Activated CD4-positive, alpha-beta memory T cell treated with anti-CD3 and anti-CD28 coated beads for 36 hours (primary cell): Measurements from ENCODE around the gene TMPRSS5. TPM values are rescaled to one million over a fixed set of nuclear protein-coding genes. Genes with fewer than 3 reads are reported as not detected.

ENCODE experiments used
- CTCF ChIA-PET: fragments of 350-600 bp; sonication (Branson Sonifier 250); formaldehyde crosslinking; loops from one replicate; lab custom pipeline; 2021; ENCODE audit warnings: antibody characterized with exemption, inconsistent platforms; lab: Charles Lee
- POLR2A ChIA-PET: fragments of 350-600 bp; sonication (Branson Sonifier 250); formaldehyde crosslinking; loops from one replicate; lab custom pipeline; 2021; ENCODE audit warnings: antibody characterized with exemption; lab: Charles Lee
- DNase-seq: peaks from one replicate; pipeline ENCODE4 v3.0.0-alpha.2; 2020
- H3K27ac Mint-ChIP-seq: one replicate; pipeline ENCODE4 v1.8.0; 2021; ENCODE audit warnings: mixed read lengths
- H3K27me3 Mint-ChIP-seq: one replicate; pipeline ENCODE4 v1.8.0; 2021; ENCODE audit warnings: mixed read lengths
- H3K36me3 Mint-ChIP-seq: one replicate; pipeline ENCODE4 v1.8.0; 2021; ENCODE audit warnings: mixed read lengths
- H3K4me1 Mint-ChIP-seq: one replicate; pipeline ENCODE4 v1.8.0; 2021; ENCODE audit warnings: low read depth, mixed read lengths
- H3K4me3 Mint-ChIP-seq: one replicate; pipeline ENCODE4 v1.8.0; 2021; ENCODE audit warnings: mild to moderate bottlenecking, mixed read lengths
- H3K9me3 Mint-ChIP-seq: one replicate; pipeline ENCODE4 v1.8.0; 2021; ENCODE audit warnings: mixed read lengths
- intact Hi-C: fragments of 100-400 bp; cut with micrococcal nuclease; formaldehyde crosslinking; loops from one replicate; pipeline ENCODE4 v1.15.1; 2023
- total RNA-seq, 2 experiments: library from RNA; stranded (reverse); gene quantifications; one replicate each; pipeline ENCODE4 v1.2.3, GENCODE V29; 2021

The TMPRSS5 gene
- total RNA-seq, 2 experiments from 2014 or later: 1.1 to 1.9 TPM

DNA sequence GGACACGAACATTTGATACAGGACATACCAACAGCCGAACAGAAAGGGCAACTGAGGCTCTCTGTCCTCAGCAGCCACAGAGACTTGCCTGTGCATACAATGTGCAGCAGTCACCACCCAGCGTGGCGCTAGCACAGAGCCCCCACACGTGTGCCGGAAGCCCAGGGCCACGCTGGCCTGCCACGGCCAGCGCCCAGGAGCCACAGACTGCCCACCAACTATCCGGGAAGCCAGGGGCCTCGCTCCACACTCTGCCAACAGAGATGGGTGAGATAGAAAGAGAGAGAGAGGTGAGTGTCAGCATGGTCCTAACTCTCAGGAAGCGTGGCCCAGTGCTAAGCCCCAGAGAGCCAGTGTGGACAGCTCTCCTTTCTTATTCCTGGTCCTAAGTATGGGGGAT lies 11.7 kb downstream of the TMPRSS5 start:
- H3K9me3 Mint-ChIP-seq: no peaks in the 10 kb centered on the region
- ChIA-PET CTCF (no interaction called here), POLR2A (no interaction called here)
- H3K27me3 Mint-ChIP-seq: no peaks in the 10 kb centered on the region
- no peaks in the 10 kb centered on the region for H3K36me3 Mint-ChIP-seq
- no peak overlapping the region for H3K27ac Mint-ChIP-seq
- DNase-seq: no peak
- H3K4me1 Mint-ChIP-seq: no peaks in the 10 kb centered on the region
- intact Hi-C loops: no loop called here
- H3K4me3 Mint-ChIP-seq: no peak overlapping the region

DNA sequence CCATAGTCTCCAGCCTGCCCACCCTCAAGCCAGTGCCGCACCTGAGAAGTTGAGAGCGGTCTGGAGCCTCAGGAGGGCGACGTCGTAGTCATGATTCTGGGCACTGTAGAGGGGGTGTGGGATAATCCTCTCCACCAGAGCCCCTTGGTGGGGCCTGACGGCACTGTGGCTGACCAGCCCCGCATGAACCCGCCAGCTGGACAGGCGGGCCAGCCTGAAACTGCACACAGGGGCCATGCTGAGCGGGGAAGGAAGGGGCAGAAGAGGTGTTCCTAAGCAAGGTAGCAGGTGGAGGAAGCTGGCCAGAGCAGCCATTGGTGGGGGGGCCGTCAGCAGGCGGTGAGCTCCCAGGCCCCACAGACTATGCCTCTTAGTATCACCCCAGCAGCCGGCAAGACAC lies 13.1 kb downstream of the TMPRSS5 start:
- Mint-ChIP-seq H3K4me3 (no peak overlapping the region), H3K27ac (no peak overlapping the region), H3K9me3 (no peaks in the 10 kb centered on the region), H3K27me3 (no peaks in the 10 kb centered on the region), H3K4me1 (no peaks in the 10 kb centered on the region), H3K36me3 (no peaks in the 10 kb centered on the region)
- CTCF ChIA-PET: no interaction called here
- POLR2A ChIA-PET: no interaction called here
- DNase-seq: no peak
- intact Hi-C loops: no loop called here

DNA sequence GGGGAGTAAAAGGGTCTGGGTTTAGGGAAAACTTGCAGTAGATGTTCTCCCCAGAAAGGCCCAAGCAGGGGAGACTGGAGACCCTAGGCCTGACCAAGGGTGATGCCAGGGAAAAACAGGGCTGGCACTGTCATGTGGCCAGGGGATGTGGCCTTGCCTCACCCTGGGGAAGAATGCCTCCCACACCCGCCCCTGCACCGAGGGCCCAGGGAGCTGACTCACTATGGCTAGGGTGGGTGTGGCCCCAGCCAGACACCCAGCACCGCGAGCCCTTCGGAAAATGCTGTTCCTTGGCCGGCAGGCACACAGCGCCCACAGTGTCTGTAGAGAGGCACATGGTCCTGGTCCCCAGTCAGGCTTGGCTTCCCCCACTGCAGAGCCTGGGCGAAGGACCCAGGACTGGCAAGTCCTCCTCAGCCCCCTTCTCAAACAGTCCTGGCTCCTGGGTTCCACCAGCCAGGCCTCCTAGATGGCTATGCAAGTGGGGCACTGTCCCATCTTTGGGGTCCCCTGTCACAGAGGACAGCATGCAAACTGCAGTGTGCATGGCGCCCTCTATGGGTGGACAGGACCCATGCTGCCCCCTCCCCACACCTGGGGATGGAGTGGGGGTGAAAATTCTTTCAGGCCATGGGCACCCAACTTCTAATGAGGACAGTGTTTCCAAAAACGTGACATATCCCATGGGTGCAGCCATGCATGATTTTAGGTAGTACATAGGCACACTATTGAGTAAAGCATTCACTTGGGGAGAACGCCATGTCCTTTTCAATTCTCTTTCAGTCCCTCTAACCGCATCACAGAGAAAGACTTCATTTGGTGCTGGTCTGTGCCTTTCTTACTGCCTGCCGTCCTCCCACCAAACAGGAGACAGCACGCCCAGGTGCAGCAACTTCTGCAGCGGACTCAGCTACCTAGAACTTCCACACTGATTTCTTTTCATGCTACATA lies 15.2 kb downstream of the TMPRSS5 start:
- peaks cover 3% of the 10 kb centered on the region for H3K4me1 Mint-ChIP-seq
- ChIA-PET POLR2A (no interaction called here), CTCF (no interaction called here)
- H3K36me3 Mint-ChIP-seq: no peaks in the 10 kb centered on the region
- peak; percentile 31 for DNase-seq
- H3K27me3 Mint-ChIP-seq: no peaks in the 10 kb centered on the region
- intact Hi-C loops: no loop called here
- no peak overlapping the region for H3K27ac Mint-ChIP-seq
- H3K9me3 Mint-ChIP-seq: no peaks in the 10 kb centered on the region
- no peak overlapping the region for H3K4me3 Mint-ChIP-seq

DNA sequence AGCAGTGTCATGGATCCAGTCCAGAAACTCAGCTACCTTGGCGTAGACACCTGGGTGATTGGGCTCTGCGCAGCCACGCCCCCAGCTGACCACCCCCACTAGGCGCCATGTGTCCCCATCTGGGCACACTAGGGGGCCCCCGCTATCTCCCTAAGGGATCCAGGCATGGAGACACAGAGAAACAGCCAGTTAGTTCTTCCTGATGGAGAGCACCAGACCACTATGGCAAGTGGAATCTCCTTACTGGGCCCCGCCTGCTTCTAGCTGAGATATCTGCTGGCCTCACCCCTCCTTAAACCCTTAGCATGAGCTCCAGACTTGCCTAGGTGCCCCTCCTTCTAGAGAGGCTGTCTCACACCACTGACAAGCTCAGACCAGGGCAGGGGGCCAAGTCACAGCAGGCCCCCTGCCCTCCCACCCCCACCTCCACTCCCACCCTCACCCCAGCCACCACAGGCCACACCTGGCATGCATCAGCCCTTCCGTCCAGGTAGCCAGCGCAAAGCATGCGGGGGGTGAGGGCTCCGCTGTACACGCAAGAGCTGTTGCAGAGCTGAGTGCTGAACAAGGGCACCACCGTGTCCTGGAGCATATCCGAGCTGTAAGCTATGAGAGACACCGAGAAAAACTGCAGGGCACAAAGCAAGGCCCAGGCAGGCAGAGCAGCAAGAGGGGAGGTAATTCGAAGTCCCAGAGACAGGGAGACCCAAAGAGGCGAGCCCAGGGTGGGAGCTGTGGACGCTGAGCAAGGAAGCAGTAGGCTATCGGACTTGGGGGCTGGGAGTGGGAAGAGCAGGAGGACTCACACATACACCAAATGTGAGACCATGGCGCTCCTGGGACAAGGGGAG lies 16.1 kb downstream of the TMPRSS5 start:
- Mint-ChIP-seq H3K4me3 (no peak overlapping the region), H3K27ac (no peak overlapping the region), H3K27me3 (no peaks in the 10 kb centered on the region), H3K36me3 (no peaks in the 10 kb centered on the region), H3K9me3 (no peaks in the 10 kb centered on the region), H3K4me1 (peaks cover 5% of the 10 kb centered on the region)
- intact Hi-C loops: loop anchor here (10.0 kb wide), 1 partner anchor 125 kb away; no protein-coding TSS in a partner anchor
- no peak for DNase-seq
- POLR2A ChIA-PET: no interaction called here
- CTCF ChIA-PET: no interaction called here

DNA sequence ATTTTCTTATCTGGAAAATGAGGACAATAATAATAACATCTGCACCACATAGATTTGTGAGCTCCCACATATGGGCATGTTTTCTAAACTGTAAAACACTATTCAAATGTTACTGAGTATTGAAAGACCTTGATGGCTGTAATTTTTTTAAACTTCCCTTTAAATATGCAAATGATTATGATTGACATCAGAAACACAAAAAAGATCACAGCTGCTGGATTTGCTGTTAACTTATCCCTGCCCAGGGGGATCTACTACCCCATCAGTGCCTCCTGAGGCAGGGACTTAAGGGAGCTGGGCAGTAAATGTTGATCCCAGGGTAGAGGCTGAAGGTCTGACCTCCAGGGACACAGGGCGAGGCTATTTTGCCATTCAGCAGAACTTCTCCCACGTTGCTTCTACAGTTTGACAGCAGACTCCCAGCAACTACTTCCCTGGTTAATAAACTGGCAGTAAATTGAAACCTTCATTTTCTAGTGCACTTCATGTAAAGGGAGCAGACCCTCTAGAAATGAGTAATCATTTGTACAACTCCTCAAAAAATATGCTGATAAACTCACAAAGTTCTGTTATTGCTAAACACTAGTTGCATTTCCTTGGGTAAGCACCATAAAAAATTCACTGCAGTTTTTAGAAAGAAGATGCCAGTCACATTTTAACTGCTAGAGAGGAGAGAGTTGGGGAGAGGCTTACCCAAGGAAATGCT lies 20.3 kb downstream of the TMPRSS5 start:
- intact Hi-C loops: loop anchor here (10.0 kb wide), 1 partner anchor 121 kb away; no protein-coding TSS in a partner anchor
- DNase-seq: no peak
- Mint-ChIP-seq H3K4me3 (no peak overlapping the region), H3K4me1 (peaks cover 5% of the 10 kb centered on the region), H3K27ac (no peak overlapping the region), H3K27me3 (no peaks in the 10 kb centered on the region), H3K9me3 (no peaks in the 10 kb centered on the region), H3K36me3 (no peaks in the 10 kb centered on the region)
- CTCF ChIA-PET: no interaction called here
- POLR2A ChIA-PET: no interaction called here

DNA sequence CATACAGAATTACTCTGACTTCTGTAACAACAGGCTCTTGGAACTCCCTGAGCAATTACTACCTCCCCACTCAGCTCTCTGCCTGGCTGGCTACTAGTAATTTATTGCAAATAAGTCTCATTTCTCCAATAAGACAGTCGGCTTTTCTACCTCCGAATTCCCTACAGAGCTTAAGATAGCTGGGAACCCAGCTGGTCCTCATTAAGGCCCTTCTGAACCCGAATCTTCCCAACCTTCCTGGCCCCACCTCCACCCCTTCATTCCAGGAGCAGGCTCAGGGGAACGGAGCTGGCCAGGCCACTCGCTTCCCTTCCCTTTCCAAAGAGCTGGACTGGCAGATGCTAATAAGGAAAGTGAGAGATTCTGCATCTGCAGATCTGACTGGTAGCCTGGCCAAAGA lies 21.6 kb downstream of the TMPRSS5 start:
- CTCF ChIA-PET: interaction anchor here (0.8 kb wide), 1 partner anchor 378 kb away, joined by 3 read pairs; no protein-coding TSS in a partner anchor

DNA sequence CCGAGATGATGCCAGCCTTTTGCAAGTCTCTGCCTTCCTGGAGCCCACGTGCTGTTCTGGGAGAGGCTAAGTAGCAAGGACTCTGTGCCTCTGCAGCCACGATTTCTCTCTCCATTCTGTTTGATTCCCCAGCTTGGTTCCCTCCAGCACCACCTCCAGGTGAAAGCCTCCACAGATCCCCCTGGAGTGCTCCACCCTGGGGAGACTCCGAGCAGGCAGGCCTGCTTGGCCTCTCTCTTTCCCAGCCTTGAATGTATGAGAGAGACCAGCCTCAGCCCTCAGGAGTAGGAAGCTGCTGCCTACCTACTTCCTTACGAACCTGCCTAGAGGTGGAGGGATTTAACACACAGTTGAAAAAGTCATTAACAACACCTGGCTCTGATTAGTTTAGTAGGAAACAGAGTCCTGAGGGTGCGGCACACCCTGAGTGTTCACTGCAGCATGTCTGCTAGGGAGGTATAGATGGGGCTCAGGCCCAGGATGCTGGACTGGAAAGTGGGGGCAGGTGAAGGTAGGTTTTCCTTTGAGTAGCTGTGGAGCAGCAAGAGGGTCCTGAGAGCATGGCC lies 22.5 kb downstream of the TMPRSS5 start:
- Mint-ChIP-seq H3K4me3 (no peak overlapping the region), H3K4me1 (peaks cover 5% of the 10 kb centered on the region), H3K9me3 (no peaks in the 10 kb centered on the region), H3K36me3 (no peaks in the 10 kb centered on the region), H3K27ac (no peak overlapping the region), H3K27me3 (no peaks in the 10 kb centered on the region)
- intact Hi-C loops: loop anchor here (10.0 kb wide), 1 partner anchor 119 kb away; no protein-coding TSS in a partner anchor
- ChIA-PET CTCF (no interaction called here), POLR2A (no interaction called here)
- DNase-seq: no peak

More for the DNA sequence above, 21.6 kb downstream of the TMPRSS5 start:
- DNase-seq: no peak
- no peaks in the 10 kb centered on the region for H3K36me3 Mint-ChIP-seq
- intact Hi-C loops: loop anchor here (10.0 kb wide), 1 partner anchor 120 kb away; no protein-coding TSS in a partner anchor
- no peaks in the 10 kb centered on the region for H3K9me3 Mint-ChIP-seq
- H3K27me3 Mint-ChIP-seq: no peaks in the 10 kb centered on the region
- no peak overlapping the region for H3K27ac Mint-ChIP-seq
- peaks cover 5% of the 10 kb centered on the region for H3K4me1 Mint-ChIP-seq
- H3K4me3 Mint-ChIP-seq: no peak overlapping the region
- POLR2A ChIA-PET: no interaction called here

DNA sequence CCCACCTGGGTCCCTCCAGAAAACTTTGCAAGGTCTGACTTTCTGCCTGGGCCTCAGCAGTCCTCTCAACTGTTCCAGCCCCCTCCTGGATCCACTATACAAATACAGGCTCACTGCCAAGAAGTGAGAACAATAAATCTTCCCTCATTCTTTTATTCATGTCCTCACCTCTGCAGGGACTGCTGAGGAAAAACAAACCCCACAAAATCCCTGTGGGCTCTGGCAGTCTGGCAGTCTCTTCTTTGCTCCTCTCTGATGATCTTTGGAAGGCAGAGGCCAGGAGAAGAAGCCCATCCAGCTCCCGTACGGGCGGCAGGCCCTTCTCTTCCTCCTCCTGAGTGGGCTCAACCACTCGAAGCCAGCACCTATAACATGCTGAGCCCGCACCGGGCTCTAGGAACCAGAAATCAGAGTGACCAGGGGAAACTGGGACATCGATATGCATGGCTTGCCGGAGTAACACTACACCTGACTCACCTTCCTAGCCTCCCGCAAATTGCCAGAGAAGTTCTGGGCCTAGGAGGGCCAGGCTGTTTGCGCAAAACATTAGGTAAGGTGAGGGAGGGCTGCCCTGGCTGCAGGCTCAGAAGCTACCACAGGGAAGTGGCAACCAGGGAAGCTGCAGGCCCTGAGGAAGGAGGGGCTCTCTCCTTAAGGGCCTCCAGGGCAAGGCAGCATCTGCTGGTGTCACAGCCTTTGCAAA lies 24.2 kb downstream of the TMPRSS5 start:
- no peaks in the 10 kb centered on the region for H3K9me3 Mint-ChIP-seq
- H3K36me3 Mint-ChIP-seq: no peaks in the 10 kb centered on the region
- peaks cover 5% of the 10 kb centered on the region for H3K4me1 Mint-ChIP-seq
- ChIA-PET CTCF (no interaction called here), POLR2A (no interaction called here)
- no peaks in the 10 kb centered on the region for H3K27me3 Mint-ChIP-seq
- DNase-seq: no peak
- no peak overlapping the region for H3K4me3 Mint-ChIP-seq
- intact Hi-C loops: loop anchor here (10.0 kb wide), 1 partner anchor 117 kb away; no protein-coding TSS in a partner anchor
- no peak overlapping the region for H3K27ac Mint-ChIP-seq

DNA sequence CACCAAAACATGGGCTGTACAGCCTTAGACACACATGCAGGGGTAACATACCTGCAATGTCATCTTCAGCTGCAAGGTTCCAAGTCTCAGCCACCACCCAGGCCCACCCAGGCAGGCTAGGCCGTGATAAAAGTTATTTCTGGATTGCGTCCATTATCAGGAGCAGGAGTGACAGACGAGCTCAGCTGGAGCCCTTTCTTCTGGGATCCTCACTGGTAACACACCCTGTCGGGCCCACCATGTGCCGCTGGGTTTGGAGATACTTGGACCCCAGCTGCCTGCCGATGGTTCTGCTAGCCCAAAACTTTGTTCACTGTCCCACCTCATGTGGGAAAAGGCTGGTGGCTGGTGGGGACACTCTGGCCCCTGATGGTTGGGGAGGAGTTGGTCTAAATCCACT lies 24.8 kb downstream of the TMPRSS5 start:
- intact Hi-C loops: loop anchor here (10.0 kb wide), 1 partner anchor 116 kb away; no protein-coding TSS in a partner anchor
- no peak overlapping the region for H3K27ac Mint-ChIP-seq
- H3K27me3 Mint-ChIP-seq: no peaks in the 10 kb centered on the region

DNA sequence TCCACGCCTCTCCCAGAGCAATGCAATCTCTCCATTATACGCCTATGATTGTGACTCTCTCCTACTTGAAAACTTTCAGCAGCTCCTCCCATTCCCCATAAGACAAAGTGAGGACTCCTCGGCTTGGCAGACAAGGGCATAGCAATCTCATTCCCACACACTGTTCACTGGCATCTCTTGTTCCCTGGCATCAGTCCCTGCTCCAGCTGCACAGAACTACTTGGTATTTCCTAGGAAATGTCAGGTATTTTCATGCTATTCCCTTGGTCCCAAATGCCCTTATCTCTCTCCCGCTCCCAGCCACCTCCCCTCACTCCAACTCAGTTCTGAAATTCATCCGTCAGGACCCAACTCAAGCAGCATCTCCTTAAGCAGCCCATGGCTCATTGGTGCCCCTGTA lies 28.4 kb downstream of the TMPRSS5 start:
- no peaks in the 10 kb centered on the region for H3K36me3 Mint-ChIP-seq
- intact Hi-C loops: no loop called here
- H3K27me3 Mint-ChIP-seq: peaks cover 3% of the 10 kb centered on the region
- ChIA-PET POLR2A (no interaction called here), CTCF (no interaction called here)
- no peak overlapping the region for H3K4me3 Mint-ChIP-seq
- peaks cover 2% of the 10 kb centered on the region for H3K4me1 Mint-ChIP-seq
- no peak overlapping the region for H3K27ac Mint-ChIP-seq
- no peaks in the 10 kb centered on the region for H3K9me3 Mint-ChIP-seq
- DNase-seq: no peak

More for the DNA sequence above, 24.8 kb downstream of the TMPRSS5 start:
- no peak for DNase-seq
- Mint-ChIP-seq H3K36me3 (no peaks in the 10 kb centered on the region), H3K4me1 (peaks cover 5% of the 10 kb centered on the region), H3K4me3 (no peak overlapping the region), H3K9me3 (no peaks in the 10 kb centered on the region)
- POLR2A ChIA-PET: no interaction called here
- CTCF ChIA-PET: no interaction called here

DNA sequence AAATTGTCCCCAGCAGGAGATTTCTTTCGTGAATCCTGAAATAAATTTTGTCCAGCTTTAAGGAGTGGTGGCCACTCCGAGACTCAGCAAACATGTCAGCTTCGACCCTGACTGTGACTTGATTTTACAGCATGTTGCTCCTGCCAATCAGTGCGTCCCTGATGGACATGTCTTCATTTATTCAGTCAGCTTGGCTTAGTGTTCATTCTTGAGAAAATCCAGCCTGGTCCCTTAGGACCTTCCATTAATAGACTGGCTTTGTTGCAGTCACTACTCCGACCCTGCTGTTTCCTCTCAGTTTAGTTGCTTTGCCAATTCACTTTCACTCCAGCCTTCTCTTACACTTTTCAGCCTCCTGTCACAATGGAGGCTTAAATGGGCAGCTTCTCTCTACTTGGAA lies 30.5 kb downstream of the TMPRSS5 start:
- ChIA-PET POLR2A (no interaction called here), CTCF (no interaction called here)
- Mint-ChIP-seq H3K36me3 (no peaks in the 10 kb centered on the region), H3K4me3 (no peak overlapping the region), H3K27me3 (peaks cover 3% of the 10 kb centered on the region), H3K4me1 (peaks cover 2% of the 10 kb centered on the region), H3K27ac (no peak overlapping the region), H3K9me3 (no peaks in the 10 kb centered on the region)
- intact Hi-C loops: loop anchor here (2.0 kb wide), 1 partner anchor 83 kb away; no protein-coding TSS in a partner anchor
- DNase-seq: no peak
